HCT116 (cell line): Measurements from ENCODE around the gene NAT16.

Experiments
- EZH2 ChIP-seq: fragments of 200-600 bp; sonication (generic); IDR thresholded peaks from 2 replicates; pipeline ENCODE4 v1.6.1; 2017; ENCODE audit warnings: antibody characterized with exemption, mixed run types
- JUND ChIP-seq: IDR thresholded peaks from 2 replicates; pipeline ENCODE4 v1.6.1; 2012
- POLR2A ChIP-seq: IDR thresholded peaks from 2 replicates; pipeline ENCODE4 v1.7.0; 2011; ENCODE audit warnings: borderline replicate concordance; ENCODE audit not compliant: insufficient read depth, insufficient read length; ENCODE audit errors: extremely low read depth
- POLR2AphosphoS5 ChIP-seq: IDR thresholded peaks from 2 replicates; pipeline ENCODE4 v1.6.1; 2011; ENCODE audit warnings: mild to moderate bottlenecking, low read depth, low read length, moderate library complexity
- RAD21 ChIP-seq: IDR thresholded peaks from 2 replicates; pipeline ENCODE4 v1.6.1; 2012; ENCODE audit warnings: low read depth, mild to moderate bottlenecking
- SIN3A ChIP-seq: IDR thresholded peaks from 2 replicates; pipeline ENCODE4 v1.6.1; 2012; ENCODE audit warnings: low read depth
- ZNF274 ChIP-seq: fragments of 200-500 bp; sonication (Bioruptor generic); IDR thresholded peaks from 2 replicates; pipeline ENCODE4 v1.6.1; 2014; ENCODE audit warnings: mild to moderate bottlenecking, low read depth, low read length, inconsistent platforms
- TF ChIP-seq, protein P1 (sequence below), 3 experiments: fragments of 200-600 bp in 1 of 3; sonication (generic) in 1 of 3; IDR thresholded peaks in 2 of 3; conservative IDR thresholded peaks in 1 of 3; 2 replicates each; pipeline ENCODE4 v1.5.1; 2012 to 2017; ENCODE audit warnings: low read depth in 2 of 3, low read length in 2 of 3, antibody characterized with exemption in 1 of 3, borderline replicate concordance in 1 of 3, control low read depth in 1 of 3, mild to moderate bottlenecking in 1 of 3, mixed read lengths in 1 of 3, mixed run types in 1 of 3, moderate library complexity in 1 of 3; ENCODE audit not compliant: insufficient read depth in 1 of 3
- TF ChIP-seq, protein P2 (sequence below): IDR thresholded peaks from 2 replicates; pipeline ENCODE4 v1.6.1; 2012

DNA sequence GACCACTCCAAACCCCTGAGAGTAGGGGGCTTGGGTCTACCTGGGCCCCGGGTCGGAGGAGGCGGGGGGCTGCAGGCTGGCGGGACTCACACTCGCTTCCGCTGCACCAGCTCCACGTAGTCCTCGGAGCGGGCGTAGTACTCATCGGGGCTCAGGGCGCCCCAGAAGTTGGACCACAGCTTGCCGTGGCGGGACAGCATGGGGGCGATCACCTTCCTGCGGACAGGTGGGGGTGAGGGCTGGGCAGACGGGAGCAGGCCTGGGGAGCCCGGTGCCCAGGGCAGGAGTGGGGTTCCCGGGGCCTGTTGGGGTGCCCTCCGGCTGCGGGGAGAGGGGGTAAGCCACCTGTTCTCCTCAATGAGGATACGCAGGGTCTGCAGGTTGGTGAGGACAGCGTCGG, 31.4 kb upstream of the NAT16 start:
- TF ChIP-seq RAD21 (no peak), EZH2 (no peak), JUND (no peak), ZNF274 (no peak), SIN3A (no peak), POLR2A (no peak), POLR2AphosphoS5 (no peak)
- TF ChIP-seq, protein P1, sequence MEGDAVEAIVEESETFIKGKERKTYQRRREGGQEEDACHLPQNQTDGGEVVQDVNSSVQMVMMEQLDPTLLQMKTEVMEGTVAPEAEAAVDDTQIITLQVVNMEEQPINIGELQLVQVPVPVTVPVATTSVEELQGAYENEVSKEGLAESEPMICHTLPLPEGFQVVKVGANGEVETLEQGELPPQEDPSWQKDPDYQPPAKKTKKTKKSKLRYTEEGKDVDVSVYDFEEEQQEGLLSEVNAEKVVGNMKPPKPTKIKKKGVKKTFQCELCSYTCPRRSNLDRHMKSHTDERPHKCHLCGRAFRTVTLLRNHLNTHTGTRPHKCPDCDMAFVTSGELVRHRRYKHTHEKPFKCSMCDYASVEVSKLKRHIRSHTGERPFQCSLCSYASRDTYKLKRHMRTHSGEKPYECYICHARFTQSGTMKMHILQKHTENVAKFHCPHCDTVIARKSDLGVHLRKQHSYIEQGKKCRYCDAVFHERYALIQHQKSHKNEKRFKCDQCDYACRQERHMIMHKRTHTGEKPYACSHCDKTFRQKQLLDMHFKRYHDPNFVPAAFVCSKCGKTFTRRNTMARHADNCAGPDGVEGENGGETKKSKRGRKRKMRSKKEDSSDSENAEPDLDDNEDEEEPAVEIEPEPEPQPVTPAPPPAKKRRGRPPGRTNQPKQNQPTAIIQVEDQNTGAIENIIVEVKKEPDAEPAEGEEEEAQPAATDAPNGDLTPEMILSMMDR (IDR thresholded peaks at IDR 0.05 in 2 of 3, conservative IDR thresholded peaks at IDR 0.05 in 1 of 3; ENCODE audit: borderline replicate concordance in 1 of 3, insufficient read depth in 1 of 3, low read depth in 2 of 3, low read length in 2 of 3) = no peak
- TF ChIP-seq, protein P2, sequence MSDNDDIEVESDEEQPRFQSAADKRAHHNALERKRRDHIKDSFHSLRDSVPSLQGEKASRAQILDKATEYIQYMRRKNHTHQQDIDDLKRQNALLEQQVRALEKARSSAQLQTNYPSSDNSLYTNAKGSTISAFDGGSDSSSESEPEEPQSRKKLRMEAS = no peak
